PC-9 (cell line): Measurements from ENCODE around the gene SYNJ2. TPM values are rescaled to one million over a fixed set of nuclear protein-coding genes. Genes with fewer than 3 reads are reported as not detected.

Source experiments
- BruUV-seq: library from RNA; stranded (reverse); fragments of 400-500 nt; replicated peaks from 2 replicates; lab custom pipeline; 2021; lab: Mats Ljungman, UMichigan
- CTCF ChIA-PET: fragments of 300-600 bp; sonication (Branson Sonifier 250); formaldehyde crosslinking; loops from one replicate; lab custom pipeline; 2022; ENCODE audit warnings: antibody characterized with exemption; lab: Charles Lee
- POLR2A ChIA-PET: fragments of 300-600 bp; sonication (Branson Sonifier 250); formaldehyde crosslinking; loops from one replicate; lab custom pipeline; 2022; ENCODE audit warnings: antibody characterized with exemption; ENCODE audit not compliant: unreplicated experiment; lab: Charles Lee
- DNase-seq, 2 experiments: peaks; one replicate each; pipeline versions ENCODE4 v3.0.0 to v3.0.0-alpha.2; 2015 to 2022; ENCODE audit warnings: mixed read lengths in 1 of 2
- H2AFZ ChIP-seq: fragments of 200-600 bp; sonication (generic); 2 replicates; pipeline ENCODE4 v1.8.1; 2017; ENCODE audit warnings: antibody characterized with exemption
- H3F3A ChIP-seq: fragments of 200-600 bp; sonication (generic); 2 replicates; pipeline ENCODE4 v1.8.1; 2017; ENCODE audit warnings: antibody characterized with exemption, mild to moderate bottlenecking, low read depth; ENCODE audit not compliant: insufficient read depth
- H3K27ac ChIP-seq: fragments of 200-600 bp; sonication (generic); 2 replicates; pipeline ENCODE4 v1.6.1; 2016; ENCODE audit warnings: mixed run types
- H3K27me3 ChIP-seq: fragments of 200-600 bp; sonication (generic); 2 replicates; pipeline ENCODE4 v1.6.1; 2016; ENCODE audit warnings: low read depth, mixed run types; ENCODE audit not compliant: insufficient read depth
- H3K36me3 ChIP-seq: fragments of 200-600 bp; sonication (generic); 2 replicates; pipeline ENCODE4 v1.6.1; 2016; ENCODE audit warnings: low read depth, mixed run types
- H3K4me1 ChIP-seq: fragments of 200-600 bp; sonication (generic); replicated peaks from 2 replicates; pipeline ENCODE4 v1.6.1; 2016; ENCODE audit warnings: mixed run types; ENCODE audit not compliant: insufficient read depth
- H3K4me2 ChIP-seq: fragments of 200-600 bp; sonication (generic); 2 replicates; pipeline ENCODE4 v1.6.1; 2017; ENCODE audit warnings: mixed run types
- H3K4me3 ChIP-seq: fragments of 200-600 bp; sonication (generic); 2 replicates; pipeline ENCODE4 v1.6.1; 2016; ENCODE audit warnings: mixed run types
- H3K79me2 ChIP-seq: fragments of 200-600 bp; sonication (generic); 2 replicates; pipeline ENCODE4 v1.6.1; 2017; ENCODE audit warnings: low read depth, mixed run types
- H3K9me2 ChIP-seq: fragments of 200-600 bp; sonication (generic); 2 replicates; pipeline ENCODE4 v1.8.1; 2017; ENCODE audit warnings: mild to moderate bottlenecking; ENCODE audit not compliant: insufficient read depth
- H3K9me3 ChIP-seq: fragments of 200-600 bp; sonication (generic); 2 replicates; pipeline ENCODE4 v1.8.1; 2016; ENCODE audit warnings: low read depth; ENCODE audit not compliant: insufficient read depth
- H4K20me1 ChIP-seq: fragments of 200-600 bp; sonication (generic); 2 replicates; pipeline ENCODE4 v1.8.1; 2017; ENCODE audit not compliant: insufficient read depth
- EZH2 ChIP-seq: fragments of 200-600 bp; sonication (generic); IDR thresholded peaks from 2 replicates; pipeline ENCODE4 v1.8.0; 2017; ENCODE audit warnings: antibody characterized with exemption, low read depth
- intact Hi-C: fragments of 100-400 bp; cut with micrococcal nuclease; formaldehyde crosslinking; loops from one replicate; pipeline ENCODE4 v1.10.0; 2022; ENCODE audit not compliant: unreplicated experiment
- total RNA-seq: library from RNA; stranded (reverse); gene quantifications from 2 replicates; pipeline ENCODE4 v1.2.3, GENCODE V29; 2021
- TF ChIP-seq, protein P1 (sequence below): fragments of 200-600 bp; sonication (generic); conservative IDR thresholded peaks from 2 replicates; pipeline ENCODE4 v1.6.1; 2017; ENCODE audit warnings: mixed run types, antibody characterized with exemption, mild to moderate bottlenecking, moderate library complexity

SYNJ2 gene
- total RNA-seq, 1 experiment from 2014 or later = 30.3 TPM

GRCh38 chr6:158026054-158026900 lies 44.6 kb downstream of the SYNJ2 start:
- Histone ChIP-seq H3K4me3 (no peak overlapping the region), H3K4me1 (peaks cover 21% of the 10 kb centered on the region), H4K20me1 (no peaks in the 10 kb centered on the region), H3K27me3 (no peaks in the 10 kb centered on the region), H3K9me2 (no peaks in the 10 kb centered on the region), H3K79me2 (peaks cover 9% of the 10 kb centered on the region), H3K9me3 (no peaks in the 10 kb centered on the region), H3K27ac (peak overlapping the region; percentile 7; the same call in 1 of the 2 replicates), H2AFZ (no peak overlapping the region), H3F3A (peaks cover 31% of the 10 kb centered on the region), H3K36me3 (no peaks in the 10 kb centered on the region), H3K4me2 (peak overlapping the region; percentile 31)
- TF ChIP-seq, protein P1, sequence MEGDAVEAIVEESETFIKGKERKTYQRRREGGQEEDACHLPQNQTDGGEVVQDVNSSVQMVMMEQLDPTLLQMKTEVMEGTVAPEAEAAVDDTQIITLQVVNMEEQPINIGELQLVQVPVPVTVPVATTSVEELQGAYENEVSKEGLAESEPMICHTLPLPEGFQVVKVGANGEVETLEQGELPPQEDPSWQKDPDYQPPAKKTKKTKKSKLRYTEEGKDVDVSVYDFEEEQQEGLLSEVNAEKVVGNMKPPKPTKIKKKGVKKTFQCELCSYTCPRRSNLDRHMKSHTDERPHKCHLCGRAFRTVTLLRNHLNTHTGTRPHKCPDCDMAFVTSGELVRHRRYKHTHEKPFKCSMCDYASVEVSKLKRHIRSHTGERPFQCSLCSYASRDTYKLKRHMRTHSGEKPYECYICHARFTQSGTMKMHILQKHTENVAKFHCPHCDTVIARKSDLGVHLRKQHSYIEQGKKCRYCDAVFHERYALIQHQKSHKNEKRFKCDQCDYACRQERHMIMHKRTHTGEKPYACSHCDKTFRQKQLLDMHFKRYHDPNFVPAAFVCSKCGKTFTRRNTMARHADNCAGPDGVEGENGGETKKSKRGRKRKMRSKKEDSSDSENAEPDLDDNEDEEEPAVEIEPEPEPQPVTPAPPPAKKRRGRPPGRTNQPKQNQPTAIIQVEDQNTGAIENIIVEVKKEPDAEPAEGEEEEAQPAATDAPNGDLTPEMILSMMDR = no peak
- TF ChIP-seq EZH2 = no peak
- intact Hi-C loops = no loop called here
- ChIA-PET CTCF (interaction anchor here (0.5 to 1.6 kb wide), 2 partner anchors 23 to 25 kb away, joined by 4 to 5 read pairs; no protein-coding TSS in a partner anchor), POLR2A (interaction anchor here (0.7 kb wide), 1 partner anchor 30 kb away, joined by 9 read pairs; no protein-coding TSS in a partner anchor)
- no TSS peak for BruUV-seq
- peak; percentile 53 to 68 for DNase-seq

GRCh38 chr6:158026901-158027589 lies 45.4 kb downstream of the SYNJ2 start:
- BruUV-seq = TSS peak; percentile 38
- Histone ChIP-seq H3K4me3 (no peak overlapping the region), H3F3A (peaks cover 36% of the 10 kb centered on the region), H3K9me3 (no peaks in the 10 kb centered on the region), H3K79me2 (peaks cover 9% of the 10 kb centered on the region), H2AFZ (no peak overlapping the region), H3K4me1 (peaks cover 29% of the 10 kb centered on the region), H3K27me3 (no peaks in the 10 kb centered on the region), H4K20me1 (no peaks in the 10 kb centered on the region), H3K36me3 (no peaks in the 10 kb centered on the region), H3K4me2 (peak overlapping the region; percentile 31), H3K9me2 (no peaks in the 10 kb centered on the region), H3K27ac (no peak overlapping the region)
- TF ChIP-seq, protein P1 = no peak
- no peak for TF ChIP-seq EZH2
- intact Hi-C loops = no loop called here
- CTCF ChIA-PET = interaction anchor here (0.5 to 1.6 kb wide), 2 partner anchors 24 to 26 kb away, joined by 4 to 5 read pairs; no protein-coding TSS in a partner anchor
- no peak for DNase-seq
- POLR2A ChIA-PET = no interaction called here

DNA sequence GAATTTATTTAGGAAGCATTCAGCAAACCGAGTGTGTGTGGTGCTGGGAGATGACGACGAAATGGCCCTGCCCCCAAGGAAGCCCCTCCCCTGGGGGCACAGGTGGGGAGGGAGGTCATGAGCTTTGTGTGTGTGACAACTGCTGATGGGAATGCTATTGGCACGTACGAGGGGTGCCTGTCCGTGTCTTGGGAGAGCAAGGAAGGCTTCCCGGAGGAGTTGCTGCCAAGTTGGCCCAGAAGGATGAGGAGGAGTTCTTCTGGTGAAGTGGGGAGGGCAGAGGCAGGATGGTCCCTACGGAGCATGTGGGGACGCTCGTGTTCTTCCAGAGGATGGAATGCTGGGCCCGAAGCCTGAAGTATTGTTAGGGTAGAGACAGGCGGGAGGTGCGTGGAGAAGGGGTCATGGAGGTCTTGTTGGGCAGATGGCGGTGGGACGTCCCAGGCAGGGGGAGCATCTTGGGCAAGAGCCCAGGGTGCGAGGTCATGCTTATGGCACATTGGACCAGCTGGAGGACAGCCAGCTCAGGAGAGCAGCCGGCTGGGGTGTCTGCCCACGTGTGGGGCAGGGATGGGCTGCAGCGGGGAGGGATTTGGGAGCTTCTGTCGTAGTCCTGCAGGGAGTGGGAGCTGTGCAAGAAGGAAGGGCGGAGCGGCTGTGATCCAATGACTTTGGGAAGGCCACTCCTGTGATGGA lies 46.1 kb downstream of the SYNJ2 start:
- no peak overlapping the region for H3K4me3 ChIP-seq
- H3K79me2 ChIP-seq = peaks cover 14% of the 10 kb centered on the region
- H2AFZ ChIP-seq = no peak overlapping the region
- H3K9me2 ChIP-seq = no peaks in the 10 kb centered on the region
- POLR2A ChIA-PET = no interaction called here
- H3K27me3 ChIP-seq = no peaks in the 10 kb centered on the region
- intact Hi-C loops = no loop called here
- H3F3A ChIP-seq = peaks cover 36% of the 10 kb centered on the region
- H3K4me1 ChIP-seq = peaks cover 36% of the 10 kb centered on the region
- TF ChIP-seq, protein P1 = no peak
- no peak for TF ChIP-seq EZH2
- no peak for DNase-seq
- no peaks in the 10 kb centered on the region for H3K36me3 ChIP-seq
- H4K20me1 ChIP-seq = no peaks in the 10 kb centered on the region
- no peaks in the 10 kb centered on the region for H3K9me3 ChIP-seq
- BruUV-seq = no TSS peak
- CTCF ChIA-PET = no interaction called here
- no peak overlapping the region for H3K4me2 ChIP-seq
- no peak overlapping the region for H3K27ac ChIP-seq
